Caco-2 (cell line): ENCODE results near the gene DYNC2LI1. TPM values are rescaled to one million over a fixed set of nuclear protein-coding genes. Genes with fewer than 3 reads are reported as not detected.

Experiments
- BruUV-seq: library from RNA; stranded (reverse); fragments of 400-500 nt; replicated peaks from 2 replicates; lab custom pipeline; 2021; lab: Mats Ljungman, UMichigan
- CTCF ChIA-PET: fragments of 300-600 bp; sonication (Branson Sonifier 250); formaldehyde crosslinking; loops from one replicate; lab custom pipeline; 2022; ENCODE audit warnings: antibody characterized with exemption; lab: Charles Lee
- POLR2A ChIA-PET: fragments of 300-600 bp; sonication (Branson Sonifier 250); formaldehyde crosslinking; loops from one replicate; lab custom pipeline; 2022; ENCODE audit warnings: antibody characterized with exemption; lab: Charles Lee
- DNase-seq, 2 experiments: peaks; one replicate each; pipeline versions ENCODE4 v3.0.0 to v3.0.0-alpha.2; 2020 to 2022
- H3K27me3 ChIP-seq: replicated peaks from 2 replicates; pipeline ENCODE4 v1.6.0; 2011; ENCODE audit warnings: low read length; ENCODE audit not compliant: control insufficient read depth, insufficient read depth
- H3K36me3 ChIP-seq: 2 replicates; pipeline ENCODE4 v1.5.1; 2011; ENCODE audit warnings: low read length; ENCODE audit not compliant: control insufficient read depth, insufficient read depth
- H3K4me1 ChIP-seq: fragments of 250-450 bp; sonication (Bioruptor Pico); 2 replicates; pipeline ENCODE4 v1.5.1; 2020; ENCODE audit warnings: mild to moderate bottlenecking
- H3K4me3 ChIP-seq: 2 replicates; pipeline ENCODE4 v1.5.1; 2011; ENCODE audit warnings: low read depth, mild to moderate bottlenecking, control low read depth, low read length
- H3K9me3 ChIP-seq: fragments of 250-450 bp; sonication (Bioruptor Pico); 2 replicates; pipeline ENCODE4 v1.5.1; 2020; ENCODE audit warnings: mild to moderate bottlenecking, moderate library complexity
- H3K27ac Mint-ChIP-seq: one replicate; pipeline ENCODE4 v1.8.0; 2022; ENCODE audit warnings: mixed read lengths; ENCODE audit not compliant: unreplicated experiment
- H3K27me3 Mint-ChIP-seq: one replicate; pipeline ENCODE4 v1.8.0; 2022; ENCODE audit warnings: mixed read lengths; ENCODE audit not compliant: insufficient read depth, unreplicated experiment
- H3K36me3 Mint-ChIP-seq: one replicate; pipeline ENCODE4 v1.8.0; 2022; ENCODE audit warnings: mild to moderate bottlenecking, mixed read lengths; ENCODE audit not compliant: insufficient read depth, unreplicated experiment
- H3K4me1 Mint-ChIP-seq: one replicate; pipeline ENCODE4 v1.8.0; 2022; ENCODE audit warnings: low read depth, mixed read lengths; ENCODE audit not compliant: unreplicated experiment
- H3K4me3 Mint-ChIP-seq: one replicate; pipeline ENCODE4 v1.8.0; 2022; ENCODE audit warnings: mild to moderate bottlenecking, moderate library complexity, mixed read lengths; ENCODE audit not compliant: unreplicated experiment
- H3K9me3 Mint-ChIP-seq: one replicate; pipeline ENCODE4 v1.8.0; 2022; ENCODE audit warnings: mixed read lengths; ENCODE audit not compliant: unreplicated experiment
- intact Hi-C: fragments of 100-400 bp; cut with micrococcal nuclease; formaldehyde crosslinking; loops from one replicate; pipeline ENCODE4 v1.10.0; 2022; ENCODE audit not compliant: unreplicated experiment
- total RNA-seq: library from RNA; stranded (reverse); gene quantifications from 2 replicates; pipeline ENCODE4 v1.2.3, GENCODE V29; 2022
- TF ChIP-seq, protein P1 (sequence below), 2 experiments: fragments of 200-600 bp in 1 of 2; IDR thresholded peaks; 1 replicate in 1 of 2; 2 replicates in 1 of 2; pipeline versions ENCODE4 v1.5.1 to v1.8.0; 2011 to 2022; ENCODE audit warnings: antibody characterized with exemption in 1 of 2, control low read depth in 1 of 2, inconsistent platforms in 1 of 2, low read depth in 1 of 2, low read length in 1 of 2, mild to moderate bottlenecking in 1 of 2, moderate library complexity in 1 of 2; ENCODE audit not compliant: insufficient read depth in 1 of 2, severe bottlenecking in 1 of 2, unreplicated experiment in 1 of 2

Gene DYNC2LI1
- total RNA-seq, 1 experiment from 2014 or later: 8.3 TPM

GRCh38 chr2:43810888-43811287 is 37.0 kb downstream of the DYNC2LI1 start:
- no peak overlapping the region for H3K27ac Mint-ChIP-seq
- ChIA-PET CTCF (no interaction called here), POLR2A (no interaction called here)
- H3K9me3 Mint-ChIP-seq: no peaks in the 10 kb centered on the region
- no peak for DNase-seq
- H3K4me3 Mint-ChIP-seq: no peak overlapping the region
- no peaks in the 10 kb centered on the region for H3K27me3 Mint-ChIP-seq
- Histone ChIP-seq H3K9me3 (no peaks in the 10 kb centered on the region), H3K4me3 (no peak overlapping the region), H3K27me3 (no peaks in the 10 kb centered on the region), H3K4me1 (peaks cover 25% of the 10 kb centered on the region), H3K36me3 (no peaks in the 10 kb centered on the region)
- TF ChIP-seq, protein P1, sequence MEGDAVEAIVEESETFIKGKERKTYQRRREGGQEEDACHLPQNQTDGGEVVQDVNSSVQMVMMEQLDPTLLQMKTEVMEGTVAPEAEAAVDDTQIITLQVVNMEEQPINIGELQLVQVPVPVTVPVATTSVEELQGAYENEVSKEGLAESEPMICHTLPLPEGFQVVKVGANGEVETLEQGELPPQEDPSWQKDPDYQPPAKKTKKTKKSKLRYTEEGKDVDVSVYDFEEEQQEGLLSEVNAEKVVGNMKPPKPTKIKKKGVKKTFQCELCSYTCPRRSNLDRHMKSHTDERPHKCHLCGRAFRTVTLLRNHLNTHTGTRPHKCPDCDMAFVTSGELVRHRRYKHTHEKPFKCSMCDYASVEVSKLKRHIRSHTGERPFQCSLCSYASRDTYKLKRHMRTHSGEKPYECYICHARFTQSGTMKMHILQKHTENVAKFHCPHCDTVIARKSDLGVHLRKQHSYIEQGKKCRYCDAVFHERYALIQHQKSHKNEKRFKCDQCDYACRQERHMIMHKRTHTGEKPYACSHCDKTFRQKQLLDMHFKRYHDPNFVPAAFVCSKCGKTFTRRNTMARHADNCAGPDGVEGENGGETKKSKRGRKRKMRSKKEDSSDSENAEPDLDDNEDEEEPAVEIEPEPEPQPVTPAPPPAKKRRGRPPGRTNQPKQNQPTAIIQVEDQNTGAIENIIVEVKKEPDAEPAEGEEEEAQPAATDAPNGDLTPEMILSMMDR (IDR thresholded peaks at IDR 0.05; ENCODE audit: insufficient read depth in 1 of 2, low read depth in 1 of 2, low read length in 1 of 2, severe bottlenecking in 1 of 2, unreplicated experiment in 1 of 2): no peak
- peaks cover 27% of the 10 kb centered on the region for H3K4me1 Mint-ChIP-seq
- intact Hi-C loops: no loop called here
- no peaks in the 10 kb centered on the region for H3K36me3 Mint-ChIP-seq
- BruUV-seq: no TSS peak

- intact Hi-C loops: no loop called here
- Mint-ChIP-seq H3K4me1 (peaks cover 20% of the 10 kb centered on the region), H3K36me3 (no peaks in the 10 kb centered on the region), H3K27me3 (no peaks in the 10 kb centered on the region), H3K4me3 (no peak overlapping the region), H3K9me3 (no peaks in the 10 kb centered on the region), H3K27ac (no peak overlapping the region)
- ChIA-PET POLR2A (interaction anchor here (0.7 kb wide), 1 partner anchor 904 kb away, joined by 4 read pairs; no protein-coding TSS in a partner anchor), CTCF (interaction anchor here (0.7 kb wide), 1 partner anchor 203 kb away, joined by 3 read pairs; no protein-coding TSS in a partner anchor)
- Histone ChIP-seq H3K27me3 (no peaks in the 10 kb centered on the region), H3K4me3 (no peak overlapping the region), H3K4me1 (peaks cover 14% of the 10 kb centered on the region), H3K36me3 (no peaks in the 10 kb centered on the region), H3K9me3 (no peaks in the 10 kb centered on the region)
- no peak for DNase-seq
- no TSS peak for BruUV-seq
- TF ChIP-seq, protein P1 (IDR thresholded peaks at IDR 0.05; ENCODE audit: insufficient read depth in 1 of 2, low read depth in 1 of 2, low read length in 1 of 2, severe bottlenecking in 1 of 2, unreplicated experiment in 1 of 2): no peak
Measured at GRCh38 chr2:43812006-43812405, 38.2 kb downstream of the DYNC2LI1 start.

GRCh38 chr2:43812947-43813346 is 39.1 kb downstream of the DYNC2LI1 start:
- no peaks in the 10 kb centered on the region for H3K27me3 ChIP-seq
- no peak overlapping the region for H3K4me3 Mint-ChIP-seq
- no peaks in the 10 kb centered on the region for H3K9me3 ChIP-seq
- intact Hi-C loops: no loop called here
- H3K27ac Mint-ChIP-seq: no peak overlapping the region
- no peaks in the 10 kb centered on the region for H3K9me3 Mint-ChIP-seq
- TF ChIP-seq, protein P1 (IDR thresholded peaks at IDR 0.05; ENCODE audit: insufficient read depth in 1 of 2, low read depth in 1 of 2, low read length in 1 of 2, severe bottlenecking in 1 of 2, unreplicated experiment in 1 of 2): no peak
- H3K4me1 ChIP-seq: peaks cover 9% of the 10 kb centered on the region
- H3K4me3 ChIP-seq: no peak overlapping the region
- peaks cover 10% of the 10 kb centered on the region for H3K4me1 Mint-ChIP-seq
- no peaks in the 10 kb centered on the region for H3K27me3 Mint-ChIP-seq
- no peaks in the 10 kb centered on the region for H3K36me3 Mint-ChIP-seq
- no TSS peak for BruUV-seq
- ChIA-PET POLR2A (no interaction called here), CTCF (interaction anchor here (0.7 kb wide), 1 partner anchor 204 kb away, joined by 3 read pairs; no protein-coding TSS in a partner anchor)
- no peak for DNase-seq
- H3K36me3 ChIP-seq: no peaks in the 10 kb centered on the region
